H9 (cell line): ENCODE measurements around the gene LGALS8. TPM values are rescaled to one million over a fixed set of nuclear protein-coding genes. Genes with fewer than 3 reads are reported as not detected.

Experiments used
- DNase-seq: peaks from one replicate; pipeline ENCODE4 v3.0.0-alpha.2; 2017
- H2AFZ ChIP-seq: one replicate; pipeline ENCODE4 v1.6.1; 2013; ENCODE audit warnings: mild to moderate bottlenecking, low read length, control low read depth, moderate library complexity
- H2AK5ac ChIP-seq: 2 replicates; pipeline ENCODE4 v1.6.1; 2013; ENCODE audit warnings: low read length, control low read depth, mixed read lengths; ENCODE audit not compliant: insufficient read length
- H2BK120ac ChIP-seq: one replicate; pipeline ENCODE4 v1.6.1; 2013; ENCODE audit warnings: low read depth, mild to moderate bottlenecking, low read length, control low read depth, inconsistent platforms; ENCODE audit not compliant: poor library complexity, severe bottlenecking
- H2BK12ac ChIP-seq: 2 replicates; pipeline ENCODE4 v1.6.1; 2013; ENCODE audit warnings: low read length, control low read depth, mixed read lengths, low read depth; ENCODE audit not compliant: insufficient read length
- H2BK15ac ChIP-seq: 2 replicates; pipeline ENCODE4 v1.6.1; 2013; ENCODE audit warnings: low read depth, low read length, control low read depth
- H2BK20ac ChIP-seq: one replicate; pipeline ENCODE4 v1.6.1; 2013; ENCODE audit warnings: low read depth, mild to moderate bottlenecking, low read length, control low read depth, inconsistent platforms; ENCODE audit not compliant: poor library complexity, severe bottlenecking
- H2BK5ac ChIP-seq: 2 replicates; pipeline ENCODE4 v1.6.1; 2013; ENCODE audit warnings: low read length, control low read depth, mixed read lengths; ENCODE audit not compliant: insufficient read length
- H3K14ac ChIP-seq: 2 replicates; pipeline ENCODE4 v1.6.1; 2013; ENCODE audit warnings: low read length, control low read depth; ENCODE audit not compliant: insufficient read depth
- H3K18ac ChIP-seq: 2 replicates; pipeline ENCODE4 v1.6.1; 2013; ENCODE audit warnings: low read depth, mild to moderate bottlenecking, mixed read lengths, low read length, control low read depth; ENCODE audit not compliant: insufficient read length
- H3K23ac ChIP-seq: 2 replicates; pipeline ENCODE4 v1.6.1; 2013; ENCODE audit warnings: low read length, control low read depth, mixed read lengths, low read depth; ENCODE audit not compliant: insufficient read length
- H3K23me2 ChIP-seq: 2 replicates; pipeline ENCODE4 v1.6.1; 2013; ENCODE audit warnings: low read depth, mild to moderate bottlenecking, mixed read lengths, low read length, control low read depth; ENCODE audit not compliant: insufficient read length, poor library complexity, severe bottlenecking
- H3K27ac ChIP-seq: 2 replicates; pipeline ENCODE4 v1.5.1; 2013; ENCODE audit warnings: low read length, control low read depth, mixed read lengths, low read depth; ENCODE audit not compliant: insufficient read length
- H3K27me3 ChIP-seq: 2 replicates; pipeline ENCODE4 v1.6.1; 2013; ENCODE audit warnings: low read length, control low read depth, inconsistent platforms; ENCODE audit not compliant: insufficient read depth
- H3K4ac ChIP-seq: 2 replicates; pipeline ENCODE4 v1.6.1; 2013; ENCODE audit warnings: low read depth, mild to moderate bottlenecking, control low read depth, inconsistent platforms, low read length, moderate library complexity
- H3K4me1 ChIP-seq: 2 replicates; pipeline ENCODE4 v1.6.1; 2013; ENCODE audit warnings: low read length, control low read depth, inconsistent platforms; ENCODE audit not compliant: insufficient read depth
- H3K4me2 ChIP-seq: 2 replicates; pipeline ENCODE4 v1.6.1; 2013; ENCODE audit warnings: low read length, control low read depth, mixed read lengths; ENCODE audit not compliant: insufficient read length, insufficient read depth
- H3K56ac ChIP-seq: 2 replicates; pipeline ENCODE4 v1.6.1; 2013; ENCODE audit warnings: low read depth, mild to moderate bottlenecking, mixed read lengths, low read length, control low read depth; ENCODE audit not compliant: insufficient read length
- H3K79me1 ChIP-seq: 2 replicates; pipeline ENCODE4 v1.6.1; 2013; ENCODE audit warnings: low read depth, mild to moderate bottlenecking, moderate library complexity, low read length, control low read depth, inconsistent platforms; ENCODE audit not compliant: insufficient read depth, poor library complexity, severe bottlenecking
- H3K79me2 ChIP-seq: 2 replicates; pipeline ENCODE4 v1.6.1; 2013; ENCODE audit warnings: low read length, control low read depth, inconsistent platforms; ENCODE audit not compliant: insufficient read depth
- H3K9ac ChIP-seq: 2 replicates; pipeline ENCODE4 v1.6.1; 2013; ENCODE audit warnings: low read length, control low read depth, mixed read lengths; ENCODE audit not compliant: insufficient read length; ENCODE audit errors: extremely low read depth
- H3K9me3 ChIP-seq: one replicate; pipeline ENCODE4 v1.6.1; 2013; ENCODE audit warnings: low read depth, low read length, inconsistent platforms; ENCODE audit not compliant: control insufficient read depth
- H3T11ph ChIP-seq: one replicate; pipeline ENCODE4 v1.6.1; 2013; ENCODE audit warnings: mild to moderate bottlenecking, low read length, control low read depth, inconsistent platforms
- H4K20me1 ChIP-seq: one replicate; pipeline ENCODE4 v1.6.1; 2013; ENCODE audit not compliant: control insufficient read depth, insufficient read length, insufficient read depth
- H4K5ac ChIP-seq: 2 replicates; pipeline ENCODE4 v1.6.1; 2013; ENCODE audit warnings: low read depth, mild to moderate bottlenecking, mixed read lengths, low read length, control low read depth; ENCODE audit not compliant: insufficient read length
- H4K8ac ChIP-seq: replicated peaks from 2 replicates; pipeline ENCODE4 v1.6.1; 2013; ENCODE audit warnings: low read length, control low read depth, mixed read lengths, low read depth; ENCODE audit not compliant: insufficient read length
- H4K91ac ChIP-seq: 2 replicates; pipeline ENCODE4 v1.6.1; 2013; ENCODE audit warnings: low read depth, mild to moderate bottlenecking, moderate library complexity, mixed read lengths, low read length, control low read depth; ENCODE audit not compliant: insufficient read length
- H3K27ac Mint-ChIP-seq, 3 experiments: 2 replicates in 2 of 3; 3 replicates in 1 of 3; pipeline ENCODE4 v1.8.0; 2020 to 2021; ENCODE audit warnings: mixed read lengths in 3 of 3, mild to moderate bottlenecking in 1 of 3, moderate library complexity in 1 of 3
- H3K27me3 Mint-ChIP-seq: 2 replicates; pipeline ENCODE4 v1.8.0; 2021; ENCODE audit warnings: low read depth, mild to moderate bottlenecking, moderate library complexity, mixed read lengths
- H3K36me3 Mint-ChIP-seq, 3 experiments: 2 replicates in 2 of 3; 3 replicates in 1 of 3; pipeline ENCODE4 v1.8.0; 2020 to 2021; ENCODE audit warnings: low read depth in 3 of 3, mixed read lengths in 3 of 3; ENCODE audit not compliant: insufficient read depth in 1 of 3
- H3K4me1 Mint-ChIP-seq, 2 experiments: 2 replicates each; pipeline ENCODE4 v1.8.0; 2020; ENCODE audit warnings: mixed read lengths in 2 of 2
- H3K4me3 Mint-ChIP-seq, 2 experiments: 2 replicates in 1 of 2; 3 replicates in 1 of 2; pipeline ENCODE4 v1.8.0; 2020 to 2021; ENCODE audit warnings: mild to moderate bottlenecking in 2 of 2, mixed read lengths in 2 of 2, moderate library complexity in 1 of 2
- H3K9me3 Mint-ChIP-seq, 2 experiments: 2 replicates in 1 of 2; 3 replicates in 1 of 2; pipeline ENCODE4 v1.8.0; 2020; ENCODE audit warnings: mild to moderate bottlenecking in 2 of 2, mixed read lengths in 2 of 2, moderate library complexity in 1 of 2
- WGBS: extraction: QIAGEN DNeasy Blood & Tissue Kit; methylation state at CpG from one replicate; pipeline ENCODE4 v1.1.7; 2013; ENCODE audit warnings: missing lambda C conversion rate, low lambda C conversion rate, mixed read lengths; ENCODE audit not compliant: insufficient read length; ENCODE audit errors: extremely low coverage; 5-methylcytosine and 5-hydroxymethylcytosine counted together
- total RNA-seq: library from RNA; stranded (reverse); gene quantifications from 2 replicates; pipeline ENCODE4 v1.2.1, GENCODE V29; 2021
- TF ChIP-seq, protein P1 (sequence below): fragments of 200-600 bp; sonication (generic); conservative IDR thresholded peaks from 3 replicates; pipeline ENCODE4 v1.8.0; 2021; ENCODE audit warnings: antibody characterized with exemption, mild to moderate bottlenecking

The LGALS8 gene
- total RNA-seq, 1 experiment from 2014 or later: 14.2 TPM

DNA sequence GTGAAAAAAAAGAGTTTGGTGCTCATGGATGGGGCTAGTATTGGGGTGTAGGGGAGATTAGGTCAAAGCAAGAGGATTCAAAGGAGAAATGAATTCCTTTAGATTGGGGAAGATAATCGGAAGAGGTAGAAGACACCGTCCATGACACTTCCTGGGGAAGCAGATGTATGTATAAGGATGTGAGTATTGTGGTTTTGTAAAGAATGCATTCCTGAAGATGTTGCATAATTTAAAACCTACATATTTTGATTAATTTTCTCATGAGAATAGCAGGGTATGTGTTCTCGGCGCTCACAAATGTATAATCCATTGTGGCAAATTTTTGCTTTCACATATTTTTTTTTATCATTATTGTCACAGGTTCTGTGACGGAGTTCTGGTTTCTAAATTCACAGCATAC lies 5.5 kb upstream of the LGALS8 start:
- DNase-seq: no peak

More for the DNA sequence above, 5.5 kb upstream of the LGALS8 start:
- Mint-ChIP-seq H3K9me3 (no peaks in the 10 kb centered on the region), H3K4me1 (peaks cover 12 to 13% of the 10 kb centered on the region in 2 experiments), H3K27me3 (peaks cover 6% of the 10 kb centered on the region), H3K36me3 (no peaks in the 10 kb centered on the region), H3K27ac (no peak overlapping the region), H3K4me3 (no peak overlapping the region)
- Histone ChIP-seq H2BK120ac (no peak overlapping the region), H3T11ph (no peak overlapping the region), H2BK20ac (no peak overlapping the region), H3K79me1 (no peaks in the 10 kb centered on the region), H3K79me2 (no peaks in the 10 kb centered on the region), H2AFZ (no peak overlapping the region), H2BK12ac (no peak overlapping the region), H4K20me1 (no peaks in the 10 kb centered on the region), H3K9me3 (no peaks in the 10 kb centered on the region), H3K23ac (no peak overlapping the region), H3K4me2 (no peak overlapping the region), H3K27ac (no peak overlapping the region), H3K4me1 (no peaks in the 10 kb centered on the region), H4K91ac (no peak overlapping the region), H3K14ac (no peak overlapping the region), H3K9ac (no peak overlapping the region), H3K23me2 (peaks cover under 1% of the 10 kb centered on the region), H2AK5ac (no peak overlapping the region), H4K5ac (no peak overlapping the region), H3K27me3 (no peaks in the 10 kb centered on the region), H3K56ac (no peak overlapping the region), H2BK15ac (no peak overlapping the region), H3K4ac (no peak overlapping the region), H3K18ac (no peak overlapping the region), H2BK5ac (no peak overlapping the region), H4K8ac (no peak overlapping the region)
- TF ChIP-seq, protein P1, sequence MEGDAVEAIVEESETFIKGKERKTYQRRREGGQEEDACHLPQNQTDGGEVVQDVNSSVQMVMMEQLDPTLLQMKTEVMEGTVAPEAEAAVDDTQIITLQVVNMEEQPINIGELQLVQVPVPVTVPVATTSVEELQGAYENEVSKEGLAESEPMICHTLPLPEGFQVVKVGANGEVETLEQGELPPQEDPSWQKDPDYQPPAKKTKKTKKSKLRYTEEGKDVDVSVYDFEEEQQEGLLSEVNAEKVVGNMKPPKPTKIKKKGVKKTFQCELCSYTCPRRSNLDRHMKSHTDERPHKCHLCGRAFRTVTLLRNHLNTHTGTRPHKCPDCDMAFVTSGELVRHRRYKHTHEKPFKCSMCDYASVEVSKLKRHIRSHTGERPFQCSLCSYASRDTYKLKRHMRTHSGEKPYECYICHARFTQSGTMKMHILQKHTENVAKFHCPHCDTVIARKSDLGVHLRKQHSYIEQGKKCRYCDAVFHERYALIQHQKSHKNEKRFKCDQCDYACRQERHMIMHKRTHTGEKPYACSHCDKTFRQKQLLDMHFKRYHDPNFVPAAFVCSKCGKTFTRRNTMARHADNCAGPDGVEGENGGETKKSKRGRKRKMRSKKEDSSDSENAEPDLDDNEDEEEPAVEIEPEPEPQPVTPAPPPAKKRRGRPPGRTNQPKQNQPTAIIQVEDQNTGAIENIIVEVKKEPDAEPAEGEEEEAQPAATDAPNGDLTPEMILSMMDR: no peak
- no CpG with 5 or more reads among the region's 5 CpGs for WGBS
